ENCODE measurements around the gene AFDN. TPM values are rescaled to one million over a fixed set of nuclear protein-coding genes. Genes with fewer than 3 reads are reported as not detected.

Gene AFDN
- total RNA-seq, 1 experiment from 2014 or later: 182 TPM

- TF ChIP-seq SOX15 (CRISPR knock-in tag; IDR thresholded peaks at IDR 0.05) (no peak), ZNF396 (CRISPR knock-in tag; IDR thresholded peaks at IDR 0.05; ENCODE audit: borderline replicate concordance) (no peak)
Measured at GRCh38 chr6:167866642-167867041, 39.9 kb downstream of the AFDN start (continued).

DNA sequence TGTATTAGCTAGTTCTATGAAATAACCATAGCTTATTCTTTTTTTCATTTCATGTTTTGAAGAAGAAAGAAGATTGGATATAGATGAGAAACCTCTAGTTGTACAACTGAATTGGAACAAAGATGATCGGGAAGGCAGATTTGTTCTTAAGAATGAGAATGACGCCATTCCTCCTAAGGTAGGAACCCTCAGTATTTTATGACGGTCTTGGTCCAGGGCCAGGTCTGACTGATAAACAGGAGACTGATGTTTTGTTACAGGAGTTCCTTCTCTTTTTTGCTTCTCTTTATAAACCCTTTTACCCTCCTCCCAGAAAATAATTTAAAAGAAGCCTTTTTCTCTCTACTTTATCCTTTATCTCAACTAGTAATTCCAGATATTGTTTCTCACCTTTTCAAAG is 43.6 kb downstream of the AFDN start:
- ATAC-seq (no peak), DNase-seq (ENCODE audit: low spot score) (no peak)
- Mint-ChIP-seq H3K27me3 (ENCODE audit: low read depth) (no peaks in the 10 kb centered on the region), H3K4me1 (peaks cover 15% of the 10 kb centered on the region), H3K4me3 (no peak overlapping the region), H3K27ac (no peak overlapping the region), H3K9me3 (no peaks in the 10 kb centered on the region), H3K36me3 (peaks cover 54% of the 10 kb centered on the region)
- POLR2A ChIA-PET: no interaction called here
- CTCF ChIA-PET: no interaction called here
- TF ChIP-seq PRDM15 (CRISPR knock-in tag; IDR thresholded peaks at IDR 0.05) (no peak), JAZF1 (CRISPR knock-in tag; IDR thresholded peaks at IDR 0.05) (no peak), ZNF219 (CRISPR knock-in tag; IDR thresholded peaks at IDR 0.05; ENCODE audit: borderline replicate concordance) (no peak), ZNF416 (CRISPR knock-in tag; IDR thresholded peaks at IDR 0.05) (no peak), TP53 (CRISPR knock-in tag; IDR thresholded peaks at IDR 0.05) (no peak), ZNF281 (CRISPR knock-in tag; IDR thresholded peaks at IDR 0.05) (no peak), PREB (CRISPR knock-in tag; IDR thresholded peaks at IDR 0.05; ENCODE audit: borderline replicate concordance) (no peak), ZBTB43 (CRISPR knock-in tag; IDR thresholded peaks at IDR 0.05) (no peak), STAT6 (CRISPR knock-in tag; conservative IDR thresholded peaks at IDR 0.05; ENCODE audit: low read depth) (no peak), USF2 (CRISPR knock-in tag; IDR thresholded peaks at IDR 0.05) (no peak), ATF1 (CRISPR knock-in tag; IDR thresholded peaks at IDR 0.05) (no peak), GABPB1 (CRISPR knock-in tag; IDR thresholded peaks at IDR 0.05) (no peak), NR3C1 (CRISPR knock-in tag; conservative IDR thresholded peaks at IDR 0.05; ENCODE audit: low read depth) (no peak)
- TF ChIP-seq, protein P1, sequence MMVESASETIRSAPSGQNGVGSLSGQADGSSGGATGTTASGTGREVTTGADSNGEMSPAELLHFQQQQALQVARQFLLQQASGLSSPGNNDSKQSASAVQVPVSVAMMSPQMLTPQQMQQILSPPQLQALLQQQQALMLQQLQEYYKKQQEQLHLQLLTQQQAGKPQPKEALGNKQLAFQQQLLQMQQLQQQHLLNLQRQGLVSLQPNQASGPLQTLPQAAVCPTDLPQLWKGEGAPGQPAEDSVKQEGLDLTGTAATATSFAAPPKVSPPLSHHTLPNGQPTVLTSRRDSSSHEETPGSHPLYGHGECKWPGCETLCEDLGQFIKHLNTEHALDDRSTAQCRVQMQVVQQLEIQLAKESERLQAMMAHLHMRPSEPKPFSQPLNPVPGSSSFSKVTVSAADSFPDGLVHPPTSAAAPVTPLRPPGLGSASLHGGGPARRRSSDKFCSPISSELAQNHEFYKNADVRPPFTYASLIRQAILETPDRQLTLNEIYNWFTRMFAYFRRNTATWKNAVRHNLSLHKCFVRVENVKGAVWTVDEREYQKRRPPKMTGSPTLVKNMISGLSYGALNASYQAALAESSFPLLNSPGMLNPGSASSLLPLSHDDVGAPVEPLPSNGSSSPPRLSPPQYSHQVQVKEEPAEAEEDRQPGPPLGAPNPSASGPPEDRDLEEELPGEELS (CRISPR knock-in tag; IDR thresholded peaks at IDR 0.05): no peak
- TF ChIP-seq, protein P2, sequence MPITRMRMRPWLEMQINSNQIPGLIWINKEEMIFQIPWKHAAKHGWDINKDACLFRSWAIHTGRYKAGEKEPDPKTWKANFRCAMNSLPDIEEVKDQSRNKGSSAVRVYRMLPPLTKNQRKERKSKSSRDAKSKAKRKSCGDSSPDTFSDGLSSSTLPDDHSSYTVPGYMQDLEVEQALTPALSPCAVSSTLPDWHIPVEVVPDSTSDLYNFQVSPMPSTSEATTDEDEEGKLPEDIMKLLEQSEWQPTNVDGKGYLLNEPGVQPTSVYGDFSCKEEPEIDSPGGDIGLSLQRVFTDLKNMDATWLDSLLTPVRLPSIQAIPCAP (CRISPR knock-in tag; IDR thresholded peaks at IDR 0.05): no peak
- TF ChIP-seq, protein P3, sequence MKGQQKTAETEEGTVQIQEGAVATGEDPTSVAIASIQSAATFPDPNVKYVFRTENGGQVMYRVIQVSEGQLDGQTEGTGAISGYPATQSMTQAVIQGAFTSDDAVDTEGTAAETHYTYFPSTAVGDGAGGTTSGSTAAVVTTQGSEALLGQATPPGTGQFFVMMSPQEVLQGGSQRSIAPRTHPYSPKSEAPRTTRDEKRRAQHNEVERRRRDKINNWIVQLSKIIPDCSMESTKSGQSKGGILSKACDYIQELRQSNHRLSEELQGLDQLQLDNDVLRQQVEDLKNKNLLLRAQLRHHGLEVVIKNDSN (CRISPR knock-in tag; IDR thresholded peaks at IDR 0.05): no peak
